ENCODE data around the gene FTO.

DNA sequence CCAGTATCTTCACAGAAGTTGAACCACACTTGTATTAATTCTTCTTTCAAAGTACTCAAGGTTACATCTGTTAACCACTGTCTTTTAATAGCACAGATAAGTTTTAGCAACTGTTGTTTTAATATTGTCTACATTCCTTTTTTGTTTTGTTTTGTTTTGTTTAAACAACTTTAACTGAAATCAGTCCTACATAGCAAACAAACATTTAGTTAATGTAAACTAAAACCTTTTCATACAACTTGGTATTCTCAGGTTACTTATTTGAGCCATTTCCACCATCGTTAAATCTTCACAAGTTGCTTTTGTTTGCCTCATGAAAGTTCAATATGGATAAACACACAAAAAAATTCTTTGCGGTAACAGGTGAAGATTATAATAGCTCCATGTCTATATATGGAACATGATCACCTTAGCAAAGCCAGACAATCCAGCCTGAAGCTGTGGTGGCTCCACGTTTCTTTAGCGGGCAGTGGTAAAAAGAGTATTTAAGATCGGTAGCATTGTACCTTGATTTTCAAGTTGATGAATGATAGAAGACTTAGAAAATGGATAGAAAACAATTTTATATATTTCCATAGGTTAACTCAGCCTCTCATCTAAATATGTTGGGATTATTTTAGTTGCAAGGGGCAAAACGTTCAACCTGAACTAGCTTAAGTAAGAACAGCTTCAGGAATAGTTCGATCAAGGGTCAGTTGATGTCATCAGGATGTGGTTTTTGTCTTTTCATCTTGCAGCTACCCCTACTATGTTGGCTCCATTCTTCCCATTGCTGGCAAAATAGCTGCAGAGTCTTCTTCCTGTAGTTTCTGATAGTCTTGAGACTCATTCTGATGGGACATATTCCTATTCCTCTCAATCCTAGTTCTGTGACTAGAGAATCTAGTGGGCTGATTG, 182.8 kb downstream of the FTO start:
- TF ChIP-seq, protein P1, sequence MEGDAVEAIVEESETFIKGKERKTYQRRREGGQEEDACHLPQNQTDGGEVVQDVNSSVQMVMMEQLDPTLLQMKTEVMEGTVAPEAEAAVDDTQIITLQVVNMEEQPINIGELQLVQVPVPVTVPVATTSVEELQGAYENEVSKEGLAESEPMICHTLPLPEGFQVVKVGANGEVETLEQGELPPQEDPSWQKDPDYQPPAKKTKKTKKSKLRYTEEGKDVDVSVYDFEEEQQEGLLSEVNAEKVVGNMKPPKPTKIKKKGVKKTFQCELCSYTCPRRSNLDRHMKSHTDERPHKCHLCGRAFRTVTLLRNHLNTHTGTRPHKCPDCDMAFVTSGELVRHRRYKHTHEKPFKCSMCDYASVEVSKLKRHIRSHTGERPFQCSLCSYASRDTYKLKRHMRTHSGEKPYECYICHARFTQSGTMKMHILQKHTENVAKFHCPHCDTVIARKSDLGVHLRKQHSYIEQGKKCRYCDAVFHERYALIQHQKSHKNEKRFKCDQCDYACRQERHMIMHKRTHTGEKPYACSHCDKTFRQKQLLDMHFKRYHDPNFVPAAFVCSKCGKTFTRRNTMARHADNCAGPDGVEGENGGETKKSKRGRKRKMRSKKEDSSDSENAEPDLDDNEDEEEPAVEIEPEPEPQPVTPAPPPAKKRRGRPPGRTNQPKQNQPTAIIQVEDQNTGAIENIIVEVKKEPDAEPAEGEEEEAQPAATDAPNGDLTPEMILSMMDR (IDR thresholded peaks at IDR 0.05; ENCODE audit: insufficient read depth, low read length, poor library complexity, severe bottlenecking), result no peak
- no peak for TF ChIP-seq EZH2phosphoT487 (conservative IDR thresholded peaks at IDR 0.05; ENCODE audit: low read length)
